PC-3 (cell line): ENCODE data around the gene CXorf65.

Experiments
- EZH2 ChIP-seq: fragments of 300-600 bp; sonication (generic); IDR thresholded peaks from one replicate; pipeline ENCODE4 v1.6.1; 2017; ENCODE audit warnings: antibody characterized with exemption, mild to moderate bottlenecking, low read length; ENCODE audit not compliant: unreplicated experiment
- TF ChIP-seq, protein P1 (sequence below): fragments of 300-600 bp; sonication (generic); conservative IDR thresholded peaks from 2 replicates; pipeline ENCODE4 v1.5.1; 2017; ENCODE audit warnings: antibody characterized with exemption, low read depth, mild to moderate bottlenecking, low read length

DNA sequence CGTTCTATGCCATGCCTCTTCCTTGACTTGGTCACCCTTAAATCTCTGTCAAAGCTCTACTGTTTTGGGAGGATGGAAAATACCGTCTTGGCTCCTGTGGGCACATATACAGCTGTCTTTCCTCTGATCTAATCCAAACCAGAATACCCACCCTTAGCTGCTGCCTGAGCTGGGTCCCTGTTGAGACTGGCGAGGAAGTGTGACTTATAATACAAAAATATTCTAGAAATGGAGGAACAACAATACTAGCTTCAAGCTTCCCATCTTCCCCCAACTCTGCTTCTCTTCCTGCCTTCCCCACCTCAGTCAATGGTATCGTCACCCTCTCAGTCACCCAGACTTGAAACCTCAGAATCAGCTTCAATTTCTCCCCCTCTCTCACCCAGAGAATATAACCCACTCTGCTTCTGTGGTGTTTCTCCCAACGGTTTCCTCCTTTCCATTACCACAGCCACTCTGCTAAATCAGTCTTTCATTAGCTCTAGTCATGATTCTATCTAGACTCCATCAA is 5.4 kb upstream of the CXorf65 start:
- TF ChIP-seq, protein P1, sequence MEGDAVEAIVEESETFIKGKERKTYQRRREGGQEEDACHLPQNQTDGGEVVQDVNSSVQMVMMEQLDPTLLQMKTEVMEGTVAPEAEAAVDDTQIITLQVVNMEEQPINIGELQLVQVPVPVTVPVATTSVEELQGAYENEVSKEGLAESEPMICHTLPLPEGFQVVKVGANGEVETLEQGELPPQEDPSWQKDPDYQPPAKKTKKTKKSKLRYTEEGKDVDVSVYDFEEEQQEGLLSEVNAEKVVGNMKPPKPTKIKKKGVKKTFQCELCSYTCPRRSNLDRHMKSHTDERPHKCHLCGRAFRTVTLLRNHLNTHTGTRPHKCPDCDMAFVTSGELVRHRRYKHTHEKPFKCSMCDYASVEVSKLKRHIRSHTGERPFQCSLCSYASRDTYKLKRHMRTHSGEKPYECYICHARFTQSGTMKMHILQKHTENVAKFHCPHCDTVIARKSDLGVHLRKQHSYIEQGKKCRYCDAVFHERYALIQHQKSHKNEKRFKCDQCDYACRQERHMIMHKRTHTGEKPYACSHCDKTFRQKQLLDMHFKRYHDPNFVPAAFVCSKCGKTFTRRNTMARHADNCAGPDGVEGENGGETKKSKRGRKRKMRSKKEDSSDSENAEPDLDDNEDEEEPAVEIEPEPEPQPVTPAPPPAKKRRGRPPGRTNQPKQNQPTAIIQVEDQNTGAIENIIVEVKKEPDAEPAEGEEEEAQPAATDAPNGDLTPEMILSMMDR, result no peak
- no peak for TF ChIP-seq EZH2
